NCI-H69 (cell line): ENCODE results near the gene SIRT7.

Experiments
- DNase-seq: peaks from one replicate; lab custom pipeline; 2025; lab: John Stamatoyannopoulos, UW

The SIRT7 gene

DNA sequence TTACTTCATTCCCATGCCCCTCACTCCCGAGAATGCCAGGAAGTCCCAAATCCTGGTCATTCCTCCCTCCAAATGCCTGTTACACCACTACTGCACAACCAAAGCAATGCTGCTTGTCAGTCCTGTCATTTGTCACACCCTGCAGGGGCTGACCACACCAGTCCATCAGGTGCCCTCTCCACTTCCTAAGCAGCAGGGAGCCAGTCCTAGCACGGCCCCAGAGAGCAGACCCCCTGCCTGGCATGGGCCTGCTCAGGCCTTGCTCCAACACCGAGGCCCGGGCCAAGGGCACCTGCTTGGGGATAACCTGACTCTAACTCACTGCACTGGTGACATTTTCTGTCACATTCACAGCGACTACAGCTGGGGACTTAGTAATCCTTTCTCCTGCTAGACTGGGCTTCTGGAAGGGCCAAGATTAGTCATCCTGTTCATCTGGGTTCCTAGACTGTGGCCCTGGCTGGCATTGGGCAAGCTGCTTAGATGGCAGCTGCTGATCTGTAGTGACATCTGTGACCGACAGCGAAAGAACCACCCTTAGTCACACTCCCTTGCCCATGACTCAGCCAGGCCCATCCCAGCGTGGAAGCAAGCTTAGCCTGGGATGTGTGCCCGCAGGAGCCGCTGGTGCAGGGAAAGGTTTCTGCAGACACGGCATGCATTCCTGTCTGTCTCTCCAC is 32.0 kb downstream of the SIRT7 start:
- no peak for DNase-seq

DNA sequence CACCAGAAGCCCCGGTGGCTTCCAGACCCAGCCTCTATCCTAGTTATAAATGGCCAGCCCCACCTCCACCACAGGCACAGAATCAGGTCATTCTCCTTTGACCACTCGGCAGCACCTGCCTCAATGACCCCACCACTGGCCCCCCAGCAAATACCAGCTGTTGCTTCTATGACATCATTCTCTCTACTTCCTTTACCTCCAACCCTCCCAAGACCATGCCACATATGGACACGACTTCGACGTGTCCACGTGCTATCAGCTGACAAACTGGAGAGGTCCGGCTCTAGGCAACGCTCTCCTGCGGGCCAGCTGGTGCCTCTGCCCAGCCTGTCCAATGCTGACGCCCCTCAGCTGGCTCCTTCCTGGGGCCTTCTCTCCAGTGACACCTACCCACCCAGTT is 32.5 kb downstream of the SIRT7 start:
- no peak for DNase-seq

DNA sequence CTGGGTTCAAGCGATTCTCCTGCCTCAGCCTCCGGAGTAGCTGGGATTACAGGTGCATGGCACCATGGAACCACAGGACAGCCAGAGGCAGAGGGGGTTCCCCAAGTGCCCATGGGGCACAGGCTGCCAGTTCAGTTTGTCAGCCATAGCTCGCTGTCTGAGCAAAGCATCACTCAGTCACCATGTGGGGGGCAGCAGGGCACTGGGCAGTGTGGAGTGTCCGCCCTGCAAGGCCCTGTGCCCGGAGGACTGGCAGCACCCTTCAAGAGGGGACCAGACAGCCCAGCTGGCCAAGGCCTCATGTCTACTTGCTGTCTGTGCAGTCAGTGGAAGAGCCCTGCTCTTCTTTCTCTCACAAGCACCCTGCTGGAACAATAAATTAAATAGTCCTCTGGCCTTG is 33.0 kb downstream of the SIRT7 start:
- no peak for DNase-seq

- no peak for DNase-seq
These were observed 33.5 kb downstream of the SIRT7 start for GRCh38 chr17:81884520-81884919.

GRCh38 chr17:81879121-81879520 is 38.9 kb downstream of the SIRT7 start:
- no peak for DNase-seq

- no peak for DNase-seq
These were observed 39.7 kb downstream of the SIRT7 start for GRCh38 chr17:81878294-81878693.

- no peak for DNase-seq
These were observed 40.4 kb downstream of the SIRT7 start for GRCh38 chr17:81877569-81877968.

GRCh38 chr17:81871387-81872230 is 46.4 kb downstream of the SIRT7 start:
- peak; percentile 95 for DNase-seq

DNA sequence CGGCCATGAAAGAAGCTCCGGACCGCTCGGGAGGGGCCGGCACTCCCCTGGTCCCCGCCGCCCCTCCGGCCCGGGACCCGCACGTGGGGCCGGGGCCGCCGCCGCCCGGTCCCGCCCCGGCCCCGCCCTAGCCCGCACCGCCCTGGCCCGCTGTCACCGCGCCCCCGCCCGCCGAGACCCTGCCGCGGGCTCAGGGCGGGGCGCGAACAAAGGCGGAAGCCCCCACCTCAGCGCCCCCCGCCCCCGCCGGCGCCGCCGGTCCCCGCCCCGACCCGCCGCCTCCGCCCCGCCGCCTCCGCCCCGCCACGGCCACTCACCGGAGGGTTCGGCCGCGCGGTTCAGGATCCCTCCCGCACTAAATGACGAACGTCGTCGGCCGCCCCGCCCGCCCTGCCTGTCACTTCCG is 47.0 kb downstream of the SIRT7 start, which contains the start of gene ARHGDIA:
ARHGDIA (minus strand) TSS at position 357 of the 406 bp plus-strand sequence. CDS start 1,407 bp downstream, outside the sequence.
- no peak for DNase-seq

DNA sequence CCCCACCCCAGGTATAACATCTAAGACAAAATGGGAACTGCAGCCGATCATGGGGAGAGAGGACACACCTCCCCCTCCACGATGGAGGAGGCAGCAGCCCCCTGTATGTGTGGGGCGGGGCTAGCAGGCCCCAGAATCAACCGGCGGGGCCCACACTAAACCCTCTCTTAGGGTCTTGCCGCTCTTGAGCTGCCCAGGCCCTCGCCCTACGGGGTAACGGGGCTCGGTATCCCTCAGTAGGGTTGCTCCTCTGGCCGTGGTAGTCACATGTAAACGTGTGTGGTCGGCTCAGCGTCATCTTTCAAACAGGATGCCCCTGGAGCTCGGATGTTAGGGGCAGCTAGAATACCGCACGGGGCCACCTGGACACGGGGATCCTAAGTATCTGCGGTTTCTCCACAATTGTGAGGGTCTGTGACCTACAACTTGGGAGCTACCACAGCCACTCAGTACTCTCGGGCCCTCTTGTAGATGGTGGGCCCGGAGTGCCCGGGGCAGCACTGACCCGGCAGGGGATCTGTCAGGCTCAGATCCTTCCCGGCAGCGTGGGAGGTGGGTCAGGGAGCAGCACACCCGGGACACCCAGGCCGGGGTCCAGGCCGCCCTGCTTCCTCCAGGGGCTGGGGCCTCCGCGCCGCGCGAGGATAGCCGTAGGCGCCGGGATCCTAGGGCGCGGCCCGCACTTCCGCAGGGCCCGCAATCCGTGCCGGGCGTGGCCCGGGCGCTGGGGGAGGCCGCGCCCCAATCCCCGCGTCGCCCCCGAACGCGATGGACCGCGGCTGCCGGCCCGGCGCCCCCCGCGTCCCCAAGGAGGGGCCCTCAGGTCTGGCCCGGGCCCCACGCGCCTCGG is 47.6 kb downstream of the SIRT7 start:
- peak; percentile 66 for DNase-seq

GRCh38 chr17:81869221-81870130 is 48.5 kb downstream of the SIRT7 start:
- no peak for DNase-seq

DNA sequence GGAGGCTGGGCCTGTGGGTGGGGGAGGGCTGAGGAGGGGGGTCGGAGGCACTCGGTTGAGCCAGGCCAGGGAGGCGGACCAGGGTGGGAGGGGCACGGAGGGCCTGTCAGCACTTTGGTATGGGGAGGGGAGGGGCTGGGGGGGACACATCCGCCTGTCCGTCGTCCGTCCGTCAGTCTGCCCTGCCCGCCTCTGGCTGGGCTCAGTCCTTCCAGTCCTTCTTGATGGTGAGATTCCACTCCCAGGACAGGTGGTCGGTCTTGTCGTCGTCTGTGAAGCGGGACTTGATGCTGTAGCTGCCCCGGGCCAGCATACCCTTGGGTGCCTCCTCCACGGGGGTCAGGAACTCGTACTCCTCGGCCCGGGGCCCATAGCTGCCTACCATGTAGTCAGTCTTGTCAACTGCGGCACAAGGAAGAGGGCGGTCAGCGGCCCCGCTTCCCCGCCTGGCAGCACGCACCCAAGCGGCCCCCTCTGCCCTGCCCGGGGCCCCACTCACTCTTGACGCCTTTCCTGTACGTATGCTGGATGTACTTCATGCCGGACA is 49.2 kb downstream of the SIRT7 start:
- peak; percentile 38 for DNase-seq

- DNase-seq, result no peak
These were observed 49.8 kb downstream of the SIRT7 start for GRCh38 chr17:81867991-81868673.

DNA sequence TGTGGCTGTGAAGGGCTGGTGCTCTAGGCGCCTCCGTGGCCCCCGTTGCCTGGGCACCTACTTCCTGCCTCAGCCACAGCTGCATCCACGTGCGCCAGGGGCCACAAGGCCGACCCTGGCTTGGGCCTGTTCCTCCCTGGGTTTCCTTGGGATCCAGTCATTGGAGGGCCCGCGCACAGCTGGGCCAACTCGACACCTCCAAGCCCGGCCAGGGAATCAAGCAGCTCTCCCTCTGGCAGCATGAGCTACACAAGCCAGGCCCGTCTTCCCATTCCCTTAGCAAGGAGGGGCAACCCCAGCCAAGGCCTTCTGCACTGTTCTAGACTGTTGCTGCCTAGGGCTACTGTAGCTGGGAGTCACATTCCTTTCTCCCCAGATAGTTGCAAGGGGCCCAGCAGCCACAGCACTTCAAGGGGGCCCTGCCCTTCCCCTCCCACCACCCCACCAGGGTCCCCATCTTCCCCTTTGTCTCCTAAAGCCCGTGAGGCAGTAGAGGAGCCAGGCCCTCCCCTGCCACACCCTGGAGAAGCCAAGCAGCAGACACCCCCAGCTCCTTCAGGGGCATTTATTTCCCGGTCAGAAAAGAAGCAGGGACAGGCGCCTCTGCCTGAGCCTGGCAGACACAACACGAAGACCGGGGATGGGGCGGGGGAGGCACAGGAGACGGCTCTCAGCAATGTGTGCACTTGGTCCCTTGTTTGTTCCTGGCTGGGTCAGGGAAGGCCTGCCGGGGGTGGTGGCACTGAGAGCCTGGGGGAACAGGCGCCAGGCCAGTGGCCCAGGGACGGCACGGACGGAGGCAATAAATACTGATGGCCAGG is 50.6 kb downstream of the SIRT7 start:
- DNase-seq, result peak; percentile 69

- no peak for DNase-seq
These were observed 51.4 kb downstream of the SIRT7 start for GRCh38 chr17:81866440-81867169.

- peak; percentile 36 for DNase-seq
These were observed 52.1 kb downstream of the SIRT7 start for GRCh38 chr17:81865733-81866439.

GRCh38 chr17:81865358-81865732 is 52.6 kb downstream of the SIRT7 start:
- no peak for DNase-seq
